ENCODE data around the gene RASA4.
"Not testable (repeated sequence)": the region's sequence is repeated elsewhere in the genome, so short reads cannot be mapped to it uniquely, and the experiment has no call there.

RASA4 gene

GRCh38 chr7:102543596-102543995, 73.0 kb downstream of the RASA4 start, which contains the start of gene UPK3BL2:
UPK3BL2 (minus strand) TSS chr7:102543696; CDS start chr7:102543636, 60 bp downstream.
- DNase-seq (ENCODE audit: low read depth): not testable (repeated sequence)

GRCh38 chr7:102542771-102543170, 73.8 kb downstream of the RASA4 start:
- DNase-seq (ENCODE audit: low read depth): not testable (repeated sequence)

GRCh38 chr7:102542083-102542482, 74.5 kb downstream of the RASA4 start:
- DNase-seq (ENCODE audit: low read depth): not testable (repeated sequence)

GRCh38 chr7:102540604-102541003, 76.0 kb downstream of the RASA4 start:
- DNase-seq (ENCODE audit: low read depth): not testable (repeated sequence)

- DNase-seq (ENCODE audit: low read depth): not testable (repeated sequence)
Observed at GRCh38 chr7:102535062-102535615, 81.4 kb downstream of the RASA4 start.

- not testable (repeated sequence) for DNase-seq (ENCODE audit: low read depth)
Observed at GRCh38 chr7:102532127-102532526, 84.4 kb downstream of the RASA4 start.

- DNase-seq (ENCODE audit: low read depth): not testable (repeated sequence)
Observed at GRCh38 chr7:102531583-102531982, 85.0 kb downstream of the RASA4 start.

GRCh38 chr7:102527822-102528793, 88.4 kb downstream of the RASA4 start:
- not testable (repeated sequence) for DNase-seq (ENCODE audit: low read depth)

- not testable (repeated sequence) for DNase-seq (ENCODE audit: low read depth)
Observed at GRCh38 chr7:102527182-102527581, 89.4 kb downstream of the RASA4 start.

- not testable (repeated sequence) for DNase-seq (ENCODE audit: low read depth)
Observed at GRCh38 chr7:102524803-102525202, 91.8 kb downstream of the RASA4 start.
